ES-I3 (cell line): ENCODE results near the gene DYNLT2B.
"Not testable (repeated sequence)": the region's sequence is repeated elsewhere in the genome, so short reads cannot be mapped to it uniquely, and the experiment has no call there.

ENCODE experiments used
- H3K36me3 ChIP-seq: 2 replicates; pipeline ENCODE4 v1.6.1; 2013; ENCODE audit warnings: mild to moderate bottlenecking, low read length, control low read depth, moderate library complexity; ENCODE audit not compliant: insufficient read depth
- H3K4me1 ChIP-seq: 2 replicates; pipeline ENCODE4 v1.6.1; 2013; ENCODE audit warnings: mild to moderate bottlenecking, control low read depth, low read length; ENCODE audit not compliant: insufficient read depth
- H3K9ac ChIP-seq: 2 replicates; pipeline ENCODE4 v1.6.1; 2013; ENCODE audit warnings: low read depth, mild to moderate bottlenecking, low read length, moderate library complexity
- H3K9me3 ChIP-seq: 2 replicates; pipeline ENCODE4 v1.6.1; 2013; ENCODE audit warnings: mild to moderate bottlenecking, low read length, moderate library complexity; ENCODE audit not compliant: control insufficient read depth, insufficient read depth

DYNLT2B gene

DNA sequence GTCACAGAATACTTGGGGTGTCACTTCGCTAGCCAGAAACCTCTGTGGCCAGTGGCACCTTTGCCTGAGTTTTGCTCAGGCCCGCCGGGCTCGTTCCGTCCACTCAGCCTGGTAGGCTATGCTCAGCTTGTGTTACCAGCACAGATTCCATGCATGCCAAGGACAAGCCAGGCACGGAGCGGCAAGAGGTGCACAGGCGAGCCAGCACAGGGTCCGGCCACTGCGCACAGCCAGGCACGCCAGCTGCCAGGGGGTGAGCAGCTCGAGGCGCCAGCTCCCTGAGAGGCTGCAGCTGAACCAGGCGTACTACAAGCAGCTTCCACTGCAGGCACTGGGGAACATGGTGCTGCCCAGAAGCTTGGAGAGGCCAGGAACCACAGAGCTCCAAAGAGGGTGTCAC lies 45.2 kb downstream of the DYNLT2B start:
- Histone ChIP-seq H3K4me1 (peaks cover under 1% of the 10 kb centered on the region; the same call in 1 of the 2 replicates), H3K36me3 (no peaks in the 10 kb centered on the region), H3K9me3 (peaks cover 7% of the 10 kb centered on the region), H3K9ac (no peak overlapping the region)

DNA sequence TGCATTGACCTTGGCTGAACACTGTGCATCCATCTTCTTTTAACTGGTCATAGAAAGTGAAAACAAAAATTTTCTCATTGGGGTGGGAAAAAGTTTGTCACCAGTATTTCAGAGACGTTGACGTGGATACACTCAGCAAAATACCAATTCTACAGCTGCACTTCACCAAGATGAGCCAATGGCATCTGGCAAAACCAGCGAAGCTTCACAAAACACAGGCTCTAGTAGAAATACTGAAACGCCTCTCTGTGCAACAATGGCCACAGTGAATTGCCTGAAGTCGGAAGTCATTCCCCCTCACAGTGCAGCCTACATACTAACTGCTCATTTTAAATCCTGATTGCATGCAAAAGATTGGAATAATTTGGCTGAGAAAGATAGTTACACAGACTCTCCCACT lies 47.5 kb downstream of the DYNLT2B start:
- Histone ChIP-seq H3K9me3 (peaks cover 7% of the 10 kb centered on the region), H3K36me3 (peaks cover 5% of the 10 kb centered on the region), H3K4me1 (peaks cover 3% of the 10 kb centered on the region; the same call in 1 of the 2 replicates), H3K9ac (no peak overlapping the region)

GRCh38 chr3:196268284-196269163 lies 49.5 kb downstream of the DYNLT2B start:
- Histone ChIP-seq H3K4me1 (peaks cover 3% of the 10 kb centered on the region; the same call in 1 of the 2 replicates), H3K36me3 (peaks cover 5% of the 10 kb centered on the region), H3K9ac (no peak overlapping the region), H3K9me3 (peaks cover 7% of the 10 kb centered on the region; the same call in 1 of the 2 replicates)

DNA sequence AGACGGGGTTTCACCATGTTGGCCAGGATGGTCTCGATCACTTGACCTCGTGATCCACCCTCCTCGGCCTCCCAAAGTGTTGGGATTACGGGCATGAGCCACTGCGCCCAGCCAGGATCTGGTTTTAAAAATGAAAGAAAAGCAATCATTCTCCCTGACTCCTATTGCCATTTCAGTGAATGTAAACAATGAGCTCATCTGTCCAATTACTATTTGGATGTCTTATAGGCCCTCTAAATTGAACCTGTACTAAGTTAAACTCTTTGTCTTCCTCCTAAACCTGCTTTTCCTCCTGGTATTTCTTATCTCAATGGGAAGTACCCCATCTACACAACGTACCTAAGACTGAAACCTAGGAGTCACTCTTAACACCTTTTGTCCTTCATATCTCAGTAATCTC lies 54.2 kb downstream of the DYNLT2B start:
- Histone ChIP-seq H3K36me3 (peaks cover 5% of the 10 kb centered on the region), H3K9ac (no peak overlapping the region), H3K4me1 (peaks cover 11% of the 10 kb centered on the region), H3K9me3 (no peaks in the 10 kb centered on the region)

DNA sequence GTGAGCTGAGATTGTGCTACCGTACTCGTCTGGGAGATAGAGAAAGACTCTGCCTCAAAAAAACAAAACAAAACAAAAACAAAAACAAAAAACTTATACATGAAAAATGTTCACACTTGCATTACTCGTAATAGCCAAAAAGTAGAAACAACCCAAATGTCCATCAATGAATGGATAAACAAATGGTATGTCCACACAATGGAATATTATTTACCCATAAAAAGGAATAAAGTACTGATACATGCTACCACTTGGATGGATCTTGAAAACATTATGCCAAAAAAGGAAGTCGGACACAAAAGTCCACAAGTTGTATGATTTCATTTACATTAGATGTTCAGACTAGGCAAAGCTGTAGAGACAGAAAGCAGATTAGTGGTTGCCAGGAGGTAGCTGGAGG lies 57.3 kb downstream of the DYNLT2B start:
- Histone ChIP-seq H3K36me3 (no peaks in the 10 kb centered on the region; the same call in 1 of the 2 replicates), H3K4me1 (peaks cover 7% of the 10 kb centered on the region; the same call in 1 of the 2 replicates), H3K9me3 (no peaks in the 10 kb centered on the region), H3K9ac (no peak overlapping the region)

- Histone ChIP-seq H3K4me1 (no peaks in the 10 kb centered on the region), H3K36me3 (peaks cover 3% of the 10 kb centered on the region; the same call in 1 of the 2 replicates), H3K9me3 (no peaks in the 10 kb centered on the region), H3K9ac (no peak overlapping the region)
Observed at GRCh38 chr3:196255776-196256175, 62.3 kb downstream of the DYNLT2B start.

DNA sequence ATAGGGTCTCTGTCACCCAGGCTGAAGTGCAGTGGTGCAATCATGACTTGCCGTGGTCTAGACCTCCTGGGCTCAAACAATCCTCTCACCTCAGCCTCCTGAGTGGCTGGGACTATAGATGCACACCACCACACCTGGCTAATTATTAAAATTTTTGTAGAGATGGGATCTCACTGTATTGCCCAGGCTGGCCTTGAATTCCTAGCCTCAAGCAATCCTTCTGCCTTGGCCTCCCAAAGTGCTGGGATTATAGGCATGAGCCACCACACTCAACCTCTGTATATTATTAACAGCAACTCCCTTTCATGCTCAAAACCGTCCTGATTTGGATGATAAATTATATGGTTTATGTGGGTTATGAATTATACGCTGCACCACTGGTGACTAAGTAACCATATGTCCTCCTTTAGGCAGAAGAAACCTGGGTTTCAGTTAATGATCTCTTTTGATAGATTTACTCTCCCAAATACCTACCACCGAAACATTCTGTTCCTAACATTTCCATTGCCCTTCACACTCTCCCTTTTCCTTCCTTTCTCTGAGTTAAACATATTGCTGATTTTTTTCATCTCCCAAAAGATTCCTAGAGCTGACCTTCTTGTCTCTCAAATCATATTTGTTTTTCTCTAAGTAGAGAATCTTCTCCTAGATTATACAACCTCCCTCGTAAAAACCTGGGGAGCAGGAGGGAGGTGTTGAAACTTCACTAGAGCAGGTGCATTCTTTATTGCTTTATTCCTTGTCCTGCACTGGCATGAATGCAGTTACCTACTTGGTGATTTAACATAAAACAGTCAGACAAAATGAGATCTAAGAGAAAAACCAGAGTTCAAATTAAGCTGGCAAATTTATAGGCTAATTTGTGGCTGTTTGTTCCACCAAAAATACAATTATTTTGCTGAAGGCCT lies 63.4 kb downstream of the DYNLT2B start:
- H3K9ac ChIP-seq: no peak overlapping the region
- peaks cover 3% of the 10 kb centered on the region; the same call in 1 of the 2 replicates for H3K36me3 ChIP-seq
- no peaks in the 10 kb centered on the region for H3K9me3 ChIP-seq
- H3K4me1 ChIP-seq: no peaks in the 10 kb centered on the region

DNA sequence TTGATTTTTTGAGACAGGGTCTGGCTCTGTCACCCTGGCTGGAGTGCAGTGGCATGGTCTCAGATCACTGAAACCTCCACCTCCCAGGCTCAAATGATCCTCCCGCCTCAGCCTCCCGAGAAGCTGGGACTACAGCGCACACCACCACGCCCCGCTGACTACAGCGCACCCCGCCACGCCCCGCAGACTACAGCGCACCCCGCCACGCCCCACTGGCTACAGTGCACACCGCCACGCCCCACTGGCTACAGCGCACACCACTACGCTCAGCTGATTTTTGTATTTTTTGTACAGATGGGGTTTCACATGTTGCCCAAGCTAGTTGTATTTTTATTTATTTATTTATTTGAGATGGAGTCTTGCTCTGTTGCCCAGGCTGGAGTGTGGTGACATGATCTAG lies 66.1 kb downstream of the DYNLT2B start:
- Histone ChIP-seq H3K36me3 (peaks cover 13% of the 10 kb centered on the region), H3K4me1 (no peaks in the 10 kb centered on the region), H3K9ac (no peak overlapping the region), H3K9me3 (no peaks in the 10 kb centered on the region)

DNA sequence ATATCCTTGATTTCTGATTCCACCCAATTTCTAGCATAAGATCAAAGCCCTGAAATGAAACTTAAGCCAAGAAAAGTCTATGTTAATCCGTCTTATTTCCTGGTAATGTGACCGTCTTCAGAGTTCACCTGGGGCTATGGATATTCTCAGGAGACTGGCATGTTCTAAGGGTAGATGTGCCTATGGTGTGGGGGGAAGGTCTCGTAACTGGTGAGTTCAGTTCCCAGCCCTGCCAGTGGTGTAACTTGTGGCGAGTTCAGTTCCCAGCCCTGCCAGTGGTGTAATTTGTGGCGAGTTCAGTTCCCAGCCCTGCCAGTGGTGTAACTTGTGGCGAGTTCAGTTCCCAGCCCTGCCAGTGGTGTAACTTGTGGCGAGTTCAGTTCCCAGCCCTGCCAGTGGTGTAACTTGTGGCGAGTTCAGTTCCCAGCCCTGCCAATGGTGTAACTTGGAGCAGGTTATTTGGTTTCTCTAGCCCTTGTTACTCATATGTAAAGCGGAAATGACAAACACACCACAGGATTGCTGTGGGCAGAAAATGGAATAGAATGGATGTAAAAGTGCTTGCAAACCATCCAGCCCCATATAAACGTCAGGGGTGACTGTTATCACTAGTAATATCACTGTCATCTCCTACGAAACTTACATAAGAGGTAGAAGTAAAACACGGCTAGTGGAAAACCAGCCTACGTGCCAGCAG lies 71.3 kb downstream of the DYNLT2B start:
- Histone ChIP-seq H3K9me3 (no peaks in the 10 kb centered on the region), H3K36me3 (peaks cover 24% of the 10 kb centered on the region), H3K9ac (no peak overlapping the region), H3K4me1 (no peaks in the 10 kb centered on the region)

DNA sequence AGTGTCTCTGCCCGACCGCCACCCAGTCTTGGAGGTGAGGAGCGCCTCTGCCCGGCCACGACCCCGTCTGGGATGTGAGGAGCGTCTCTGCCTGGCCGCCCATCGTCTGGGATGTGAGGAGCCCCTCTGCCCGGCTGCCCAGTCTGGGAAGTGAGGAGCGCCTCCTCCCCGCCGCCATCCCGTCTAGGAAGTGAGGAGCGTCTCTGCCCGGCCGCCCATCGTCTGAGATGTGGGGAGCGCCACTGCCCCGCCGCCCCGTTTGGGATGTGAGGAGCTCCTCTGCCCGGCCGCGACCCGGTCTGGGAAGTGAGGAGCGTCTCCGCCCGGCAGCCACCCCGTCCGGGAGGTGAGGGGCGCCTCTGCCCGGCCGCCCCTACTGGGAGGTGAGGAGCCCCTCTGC lies 73.9 kb downstream of the DYNLT2B start:
- not testable (repeated sequence) for H3K9me3 ChIP-seq, H3K9ac ChIP-seq, H3K4me1 ChIP-seq
- H3K36me3 ChIP-seq: peaks cover 28% of the 10 kb centered on the region

DNA sequence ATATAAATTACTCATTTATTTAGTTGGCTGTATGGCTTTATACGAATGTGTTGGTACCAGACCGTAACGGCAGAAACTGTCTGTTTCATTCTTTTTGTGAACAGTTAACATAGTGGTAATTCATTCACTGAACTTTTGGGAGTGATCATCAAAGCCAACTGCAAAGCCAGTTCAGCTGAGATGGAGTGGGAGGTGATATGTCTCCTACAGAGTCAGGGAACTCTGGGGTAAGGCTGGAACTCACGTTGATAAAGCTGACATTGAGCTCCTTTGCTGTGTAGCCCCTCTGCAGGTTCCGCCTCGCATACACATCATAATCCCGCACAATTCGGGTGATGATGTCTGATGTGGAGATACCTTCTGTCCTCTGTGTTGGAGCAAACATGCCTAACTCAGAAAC lies 76.3 kb downstream of the DYNLT2B start:
- Histone ChIP-seq H3K4me1 (no peaks in the 10 kb centered on the region), H3K9ac (no peak overlapping the region), H3K36me3 (peaks cover 24% of the 10 kb centered on the region), H3K9me3 (no peaks in the 10 kb centered on the region)
